Uterus (tissue), 2 donors: Measurements from ENCODE around the gene CCDC50.

Experiments used
- CTCF ChIP-seq, 4 experiments: fragments of 200-600 bp in 2 of 4; fragments of 450-650 bp in 2 of 4; sonication (generic) in 2 of 4; IDR thresholded peaks; one replicate each; pipeline ENCODE4 v1.5.1; 2016 to 2019; ENCODE audit warnings: antibody characterized with exemption in 4 of 4, mild to moderate bottlenecking in 2 of 4, moderate library complexity in 1 of 4
- POLR2A ChIP-seq, 2 donors: fragments of 450-650 bp; IDR thresholded peaks; one replicate each; pipeline ENCODE4 v1.6.1; 2016; ENCODE audit warnings: antibody characterized with exemption in 2 of 2, mild to moderate bottlenecking in 1 of 2, moderate library complexity in 1 of 2

- TF ChIP-seq CTCF (IDR thresholded peaks at IDR 0.05) (no peak), POLR2A (IDR thresholded peaks at IDR 0.05) (no peak)
Observed at GRCh38 chr3:191314109-191314728, 15.0 kb upstream of the CCDC50 start.
